ENCODE measurements around the gene RABGAP1L.
"Not testable (repeated sequence)": the region's sequence is repeated elsewhere in the genome, so short reads cannot be mapped to it uniquely, and the experiment has no call there.

Gene RABGAP1L

DNA sequence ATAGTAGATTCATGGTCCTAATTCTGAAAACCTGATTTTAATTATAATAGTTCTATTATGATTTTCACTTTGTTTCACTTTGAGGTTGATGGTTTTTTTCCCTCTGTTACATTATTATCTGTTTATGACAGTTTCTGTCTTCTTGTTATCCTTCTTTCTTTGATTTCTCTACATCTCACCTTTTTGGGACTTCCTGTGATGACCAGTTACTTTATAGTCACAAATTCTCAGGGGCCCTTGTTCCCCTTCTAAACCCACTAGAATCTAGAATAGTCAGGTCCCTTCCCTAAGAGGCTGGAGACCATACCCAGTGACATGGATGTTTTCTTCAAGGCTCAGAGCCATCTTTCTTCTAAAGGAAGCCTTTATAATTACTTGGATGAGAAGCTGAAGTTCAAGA lies 526.9 kb downstream of the RABGAP1L start:
- DNase-seq = no peak

DNA sequence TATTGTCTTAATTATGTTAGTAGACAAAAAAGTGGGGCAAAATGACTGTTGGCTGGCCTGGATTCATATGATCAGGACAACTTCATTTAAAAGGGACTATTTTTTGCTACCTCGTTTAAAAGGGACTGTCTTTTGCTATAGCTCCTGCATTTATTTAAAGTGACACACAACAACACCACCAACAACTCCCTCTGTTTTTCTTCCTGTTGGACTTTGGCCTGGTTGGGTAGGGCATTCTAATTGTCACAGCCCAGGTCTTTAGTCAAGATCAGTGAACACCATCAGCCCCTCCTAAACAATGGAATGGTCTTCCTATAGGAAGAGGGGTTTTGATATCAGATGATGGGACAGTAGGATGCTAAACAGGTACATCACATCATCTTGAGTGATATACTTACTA lies 530.2 kb downstream of the RABGAP1L start:
- no peak for DNase-seq

DNA sequence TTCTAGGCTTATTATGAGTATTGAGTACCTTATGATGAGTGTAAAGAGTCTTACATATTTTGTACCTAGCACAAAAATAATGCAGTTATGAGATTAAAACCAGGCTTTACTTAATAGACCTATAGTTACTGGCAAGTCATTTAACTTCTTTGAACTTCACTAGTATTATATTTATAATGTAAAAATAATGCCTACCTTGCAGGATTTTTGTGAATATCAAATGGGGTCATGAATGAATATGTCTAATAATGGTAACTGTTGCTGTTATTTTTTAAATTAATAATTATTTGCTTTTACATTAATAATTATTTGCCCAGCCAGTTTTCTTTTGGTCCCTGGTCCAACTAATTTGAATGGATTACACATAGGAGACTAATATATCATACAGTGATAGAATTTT lies 530.9 kb downstream of the RABGAP1L start:
- no peak for DNase-seq

DNA sequence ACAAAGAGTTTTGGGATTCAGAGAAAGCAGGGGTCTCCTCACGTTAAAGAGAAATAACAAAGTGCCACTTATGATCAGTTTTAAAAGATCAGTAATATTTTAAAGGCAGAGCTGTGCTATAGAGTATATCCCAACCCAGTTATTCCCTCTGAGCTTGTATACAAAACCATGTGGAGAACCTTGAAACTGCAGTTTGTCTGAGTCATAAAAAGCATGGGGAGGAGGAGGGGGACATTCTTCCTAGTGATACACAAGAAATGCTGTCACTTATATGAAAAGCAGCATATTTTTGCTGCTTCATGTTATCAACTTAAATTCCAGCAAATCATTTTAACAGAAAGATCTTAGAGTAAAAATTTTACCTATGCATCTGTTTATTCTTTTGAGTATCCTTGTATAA lies 533.0 kb downstream of the RABGAP1L start:
- no peak for DNase-seq

DNA sequence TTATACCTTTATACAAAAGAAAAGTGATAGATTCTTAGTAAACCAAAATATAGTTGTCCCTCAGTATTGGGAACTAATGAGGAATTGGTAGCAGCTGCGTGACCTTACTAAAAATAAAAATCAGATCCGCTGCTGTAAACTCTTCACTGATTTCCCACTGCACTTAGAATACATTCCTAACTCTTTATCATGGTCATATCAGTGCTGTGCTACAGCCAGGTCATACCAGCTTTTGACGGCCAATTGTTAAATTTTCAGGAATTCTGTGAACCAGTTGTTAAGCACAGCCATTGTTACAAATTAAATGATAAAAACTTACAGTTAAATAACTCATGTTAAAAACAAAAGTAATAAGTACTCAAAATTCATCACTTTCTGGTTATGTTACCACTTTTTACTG lies 533.8 kb downstream of the RABGAP1L start:
- no peak for DNase-seq

DNA sequence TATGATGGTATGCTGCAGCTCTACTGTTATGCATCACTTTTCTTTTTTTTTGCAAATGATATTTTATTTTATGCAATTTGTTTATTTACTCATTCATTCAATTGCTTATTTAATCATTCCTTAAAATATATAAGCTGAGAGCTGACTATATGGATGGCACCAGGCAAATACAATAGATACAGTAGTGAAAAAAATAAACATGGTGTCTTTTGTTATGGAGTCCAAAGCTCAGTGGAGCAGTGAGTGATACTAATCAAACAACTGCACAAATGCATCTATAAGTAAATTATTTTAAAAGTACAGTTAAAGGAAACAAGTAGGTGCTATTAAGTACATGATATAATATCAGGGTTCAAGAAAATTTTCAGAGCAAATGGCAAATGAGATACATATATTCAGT lies 534.2 kb downstream of the RABGAP1L start:
- DNase-seq = not testable (repeated sequence)

DNA sequence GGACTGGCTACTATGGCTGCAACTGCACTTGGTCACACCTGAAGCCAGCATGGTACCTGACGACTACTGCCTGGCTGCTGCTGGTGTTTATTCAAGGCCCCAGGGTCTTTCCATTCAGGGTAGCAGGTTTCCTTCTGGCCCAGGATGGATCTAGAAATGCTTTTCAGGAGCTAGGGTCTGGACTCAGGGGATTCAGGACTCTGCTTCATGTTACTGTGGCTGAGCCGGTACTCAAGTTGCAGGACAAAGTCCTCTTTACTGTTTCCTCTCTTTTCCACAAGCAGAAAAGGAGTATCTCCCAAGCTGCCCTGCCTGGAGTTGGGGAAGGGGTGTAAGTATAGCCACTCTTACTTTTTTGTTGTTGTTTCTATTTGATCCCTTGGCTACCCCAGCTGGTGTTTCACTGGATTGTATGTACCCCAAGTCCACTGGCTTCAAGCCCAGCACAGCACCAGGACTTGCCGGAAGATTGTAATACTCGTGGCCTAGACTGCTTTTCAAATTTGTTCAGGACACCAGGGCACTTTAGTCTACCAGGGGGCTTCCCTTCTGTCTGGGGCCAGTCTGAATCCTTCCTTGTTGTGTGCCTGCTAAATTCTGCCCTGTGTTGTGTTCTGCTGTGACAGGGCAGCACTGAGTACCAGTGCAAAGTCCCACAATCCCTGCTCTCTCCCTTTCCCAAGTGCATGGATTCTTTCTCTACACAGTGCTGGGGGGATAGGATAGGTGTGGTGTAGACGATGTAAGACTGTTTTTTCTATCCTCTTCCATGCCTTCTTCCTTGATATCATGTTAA lies 536.9 kb downstream of the RABGAP1L start:
- no peak for DNase-seq

DNA sequence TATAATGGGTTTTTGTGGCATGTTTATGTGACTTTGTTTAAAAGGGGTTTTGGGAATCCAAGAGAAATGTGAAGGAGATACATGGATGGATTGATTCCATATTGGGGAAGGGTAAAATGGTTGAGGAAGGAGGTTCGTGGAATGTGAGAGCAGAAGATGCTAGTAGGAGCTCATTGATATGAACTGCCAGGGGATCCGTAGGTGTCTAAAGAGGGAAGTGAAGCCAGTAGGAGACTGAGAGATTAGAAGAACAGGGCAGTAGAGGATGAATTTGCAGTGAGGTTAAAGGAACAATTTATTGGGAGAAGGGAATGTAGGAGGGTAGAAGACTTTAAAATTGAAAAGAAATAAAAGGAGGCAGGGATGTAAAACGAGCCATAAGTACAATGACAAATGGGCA lies 541.0 kb downstream of the RABGAP1L start:
- no peak for DNase-seq

DNA sequence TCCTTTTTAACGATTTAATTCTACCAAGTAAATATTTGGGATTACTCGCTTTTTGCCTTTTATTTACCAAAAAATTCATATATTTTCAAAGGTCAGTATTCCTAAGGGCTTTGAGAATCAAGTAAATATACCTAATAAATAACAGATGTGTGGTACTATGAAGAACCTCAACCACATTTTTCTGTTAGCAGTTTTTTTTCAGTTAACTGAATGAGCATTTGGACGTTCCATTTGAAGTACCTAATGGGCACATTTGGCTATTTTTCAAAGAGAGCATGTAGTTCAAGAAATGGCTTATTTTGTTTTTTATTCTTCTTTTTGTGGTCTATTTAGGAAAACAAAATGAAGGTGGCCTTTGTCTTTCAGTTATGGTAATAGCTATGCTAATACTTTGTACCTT lies 541.5 kb downstream of the RABGAP1L start:
- no peak for DNase-seq

DNA sequence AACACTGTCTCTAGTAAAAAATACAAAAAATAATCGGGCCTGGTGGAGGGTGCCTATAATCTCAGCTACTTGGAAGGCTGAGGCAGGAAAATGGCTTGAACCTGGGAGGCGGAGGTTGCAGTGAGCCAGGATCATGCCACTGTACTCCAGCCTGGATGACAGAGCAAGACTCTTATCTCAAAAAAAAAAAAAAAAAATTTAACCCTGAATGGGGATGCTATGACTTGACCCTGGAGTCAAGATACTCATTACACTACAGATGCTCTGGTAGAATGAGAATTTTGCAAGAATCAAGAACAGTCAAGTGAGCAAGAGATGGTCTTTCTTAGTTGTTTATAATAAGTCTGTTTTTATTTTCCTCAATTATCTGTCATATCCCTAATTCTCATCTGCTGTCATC lies 542.2 kb downstream of the RABGAP1L start:
- DNase-seq = no peak

DNA sequence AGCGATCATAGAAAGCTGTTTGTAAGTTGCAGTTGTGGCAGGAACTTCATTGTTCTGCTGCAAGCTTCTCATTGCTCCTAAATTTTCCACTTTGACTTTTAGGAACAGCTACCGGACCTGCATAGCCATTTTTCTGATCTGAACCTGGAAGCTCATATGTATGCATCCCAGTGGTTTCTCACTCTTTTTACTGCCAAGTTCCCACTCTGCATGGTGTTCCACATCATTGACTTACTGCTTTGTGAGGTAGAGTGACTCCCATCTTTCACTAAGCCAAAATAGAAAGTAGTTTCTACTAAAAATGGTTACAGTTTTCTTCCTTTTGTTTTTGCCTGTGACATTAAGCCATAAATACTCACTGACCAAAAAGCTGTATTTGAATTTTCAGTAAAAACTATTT lies 542.7 kb downstream of the RABGAP1L start:
- DNase-seq = no peak

DNA sequence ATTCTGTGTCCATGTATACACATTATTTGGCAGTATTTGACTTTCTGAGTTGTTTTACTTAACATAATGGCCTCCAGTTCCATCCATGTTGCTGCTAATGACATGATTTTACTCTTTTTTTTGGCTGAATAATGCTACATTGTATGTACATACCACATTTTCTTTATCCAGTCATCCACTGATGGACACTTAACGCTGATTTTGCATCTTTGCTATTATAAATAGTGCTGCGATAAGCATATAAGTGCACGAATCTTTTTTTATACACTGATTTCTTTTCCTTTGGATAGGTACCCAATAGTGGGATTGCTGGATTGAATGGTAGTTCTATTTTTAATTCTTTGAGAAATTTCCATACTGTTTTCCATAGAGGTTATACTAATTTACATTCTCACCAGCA lies 544.0 kb downstream of the RABGAP1L start:
- DNase-seq = no peak

DNA sequence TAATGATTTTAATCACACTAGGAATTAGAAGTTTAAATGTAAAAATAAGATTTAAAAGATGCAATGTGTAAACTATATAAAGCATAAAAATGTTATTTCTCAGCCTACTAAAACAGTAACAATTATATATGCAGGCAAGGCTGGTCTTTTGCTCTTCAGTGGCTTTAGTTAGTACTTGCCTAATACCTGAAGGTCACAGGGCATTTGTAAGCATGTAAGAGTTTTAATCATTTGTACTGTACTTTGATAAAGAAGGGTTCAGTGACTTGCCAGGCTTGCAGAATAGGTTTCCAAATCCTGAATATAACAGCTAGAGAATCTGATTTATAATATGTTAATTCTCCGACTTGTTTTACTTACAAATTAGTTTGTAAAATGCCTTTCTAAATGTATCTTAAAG lies 545.0 kb downstream of the RABGAP1L start:
- no peak for DNase-seq

DNA sequence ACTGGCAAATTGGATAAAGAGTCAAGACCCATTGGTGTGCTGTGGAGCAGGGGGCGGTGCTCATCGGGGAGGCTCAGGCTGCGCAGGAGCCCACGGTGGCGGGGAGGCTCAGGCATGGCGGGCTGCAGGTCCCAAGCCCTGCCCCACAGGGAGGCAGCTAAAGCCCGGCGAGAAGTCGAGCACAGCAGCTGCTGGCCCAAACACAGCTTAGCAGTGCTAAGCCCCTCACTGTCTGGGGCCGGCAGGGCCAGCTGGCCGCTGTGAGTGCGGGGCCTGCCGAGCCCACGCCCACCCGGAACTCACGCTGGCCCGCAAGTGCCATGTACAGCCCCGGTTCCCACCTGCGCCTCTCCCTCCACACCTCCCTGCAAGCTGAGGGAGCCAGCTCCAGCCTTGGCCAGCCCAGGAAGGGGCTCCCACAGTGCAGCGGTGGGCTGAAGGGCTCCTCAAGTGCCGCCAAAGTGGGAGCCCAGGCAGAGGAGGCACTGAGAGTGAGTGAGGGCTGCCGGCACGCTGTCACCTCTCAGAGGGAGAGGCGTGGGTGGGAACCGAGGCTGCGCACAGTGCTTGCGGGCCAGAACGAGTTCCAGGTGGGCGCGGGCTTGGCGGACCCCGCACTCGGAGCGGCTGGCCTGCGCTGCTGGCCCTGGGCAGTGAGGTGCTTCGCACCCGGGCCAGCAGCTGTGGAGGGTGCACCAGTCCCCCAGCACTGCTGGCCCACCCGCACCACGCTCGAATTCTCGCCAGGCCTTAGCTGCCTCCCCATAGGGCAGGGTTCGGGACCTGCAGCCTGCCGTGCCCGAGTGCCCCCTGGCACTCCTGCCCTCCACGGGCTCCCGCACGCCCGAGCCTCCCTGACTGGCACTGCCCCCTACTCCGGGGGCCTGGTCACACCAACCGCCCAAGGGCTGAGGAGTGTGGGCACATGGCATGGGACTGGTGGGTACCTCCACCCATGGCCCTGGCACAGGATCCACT lies 551.8 kb downstream of the RABGAP1L start:
- DNase-seq = no peak

DNA sequence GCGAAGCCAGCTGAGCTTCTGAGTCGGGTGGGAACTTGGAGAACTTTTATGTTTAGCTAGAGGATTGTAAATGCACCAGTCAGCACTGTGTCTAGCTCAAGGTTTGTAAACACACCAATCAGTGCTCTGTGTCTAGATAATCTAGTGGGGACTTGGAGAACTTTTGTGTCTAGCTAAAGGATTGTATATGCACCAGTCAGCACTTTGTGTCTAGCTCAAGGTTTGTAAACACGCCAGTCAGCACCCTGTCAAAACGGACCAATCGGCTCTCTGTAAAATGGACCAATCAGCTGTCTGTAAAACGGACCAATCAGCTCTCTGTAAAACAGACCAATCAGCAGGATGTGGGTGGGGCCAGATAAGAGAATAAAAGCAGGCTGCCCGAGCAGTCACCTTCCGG lies 552.5 kb downstream of the RABGAP1L start:
- DNase-seq = not testable (repeated sequence)

DNA sequence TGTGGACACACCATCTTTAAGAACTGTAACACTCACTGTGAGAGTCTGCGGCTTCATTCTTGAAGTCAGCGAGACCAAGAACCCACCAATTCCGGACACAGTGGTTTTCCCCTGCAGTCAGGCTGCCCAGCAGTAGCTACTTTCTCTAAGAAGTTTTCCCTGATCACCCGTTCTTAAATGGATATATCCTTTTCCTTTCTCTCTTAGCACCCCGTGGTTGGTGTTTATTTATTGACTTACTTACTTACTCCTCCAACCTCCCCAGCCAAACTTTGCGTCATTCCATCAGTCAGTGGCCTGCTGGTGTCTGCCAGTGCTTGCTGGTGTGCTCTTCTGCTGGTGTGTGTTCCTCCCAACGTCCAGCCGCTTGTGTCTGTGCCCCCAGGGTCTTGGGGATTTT lies 553.2 kb downstream of the RABGAP1L start:
- no peak for DNase-seq

DNA sequence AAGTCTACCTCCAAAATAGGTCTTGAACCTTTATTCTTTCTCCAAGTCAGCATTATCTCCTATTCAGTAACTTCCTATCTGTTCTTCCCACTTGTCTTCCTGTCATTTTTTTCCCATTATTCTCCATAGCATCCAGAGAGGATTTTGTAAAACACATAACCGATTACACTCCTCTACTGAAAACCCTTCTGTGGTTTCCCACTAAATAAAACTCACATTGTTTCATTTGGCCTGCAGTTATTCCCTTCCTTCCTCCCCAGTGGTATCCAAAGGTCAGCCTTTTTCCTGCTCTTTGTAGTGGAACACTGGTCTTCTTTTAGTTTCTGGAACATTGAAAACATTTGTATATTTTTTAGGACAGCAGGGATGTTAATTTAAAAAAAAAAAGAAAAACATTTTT lies 554.5 kb downstream of the RABGAP1L start:
- DNase-seq = no peak

DNA sequence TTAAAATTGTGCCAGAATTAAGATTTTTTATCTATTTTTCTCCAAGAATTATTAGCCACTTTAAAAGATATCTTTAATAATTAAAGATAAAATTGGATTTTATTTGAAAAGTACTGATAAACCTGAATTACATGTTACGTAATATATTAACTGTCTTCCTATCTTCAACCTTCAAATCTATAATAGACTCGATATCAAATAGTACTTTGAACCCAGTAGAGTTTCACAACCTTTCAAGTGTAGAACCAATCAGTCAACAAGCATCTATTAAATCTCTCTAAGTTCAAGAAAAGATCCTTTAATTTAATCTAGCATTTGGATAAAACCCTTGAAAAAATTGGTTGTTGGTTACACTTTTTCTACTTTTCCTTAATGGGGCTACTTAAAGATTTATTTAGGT lies 559.9 kb downstream of the RABGAP1L start:
- DNase-seq = no peak

DNA sequence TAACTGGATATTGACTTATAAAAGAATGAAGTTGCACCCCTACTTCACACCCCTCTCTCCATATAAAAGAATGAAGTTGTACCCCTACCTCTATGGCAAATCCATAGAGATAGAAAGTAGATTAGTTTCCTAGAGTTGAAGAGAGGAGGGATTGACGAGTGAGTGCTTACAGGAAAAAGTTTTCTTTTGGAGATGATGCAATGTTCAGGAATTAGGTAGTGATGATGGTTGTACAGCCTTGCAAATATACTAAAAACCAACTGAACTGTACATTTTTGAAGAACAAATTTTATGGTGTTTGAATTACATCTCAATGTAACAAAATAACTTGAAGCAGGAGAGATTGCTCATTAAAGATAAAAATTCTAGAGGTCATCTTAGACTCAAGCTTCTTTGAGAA lies 561.3 kb downstream of the RABGAP1L start:
- DNase-seq = no peak

DNA sequence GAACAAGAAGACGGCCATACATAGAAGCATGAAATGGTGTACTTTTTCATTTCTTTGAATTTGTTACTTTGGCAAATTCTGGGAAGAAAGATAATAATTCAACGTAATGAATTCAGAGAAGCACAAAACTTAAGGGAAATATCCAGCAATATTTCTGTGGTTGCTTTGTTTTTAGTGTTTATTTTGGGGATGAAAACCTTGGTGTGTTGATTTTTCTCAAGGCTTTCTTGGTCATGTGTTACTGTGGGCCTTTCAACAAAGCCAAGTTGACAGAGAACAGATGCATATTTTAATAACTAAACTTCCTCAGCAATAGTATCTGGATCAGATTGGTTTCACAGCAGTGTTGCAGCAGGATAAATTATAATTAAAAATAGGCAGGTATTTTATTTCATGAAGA lies 561.9 kb downstream of the RABGAP1L start:
- DNase-seq = no peak

DNA sequence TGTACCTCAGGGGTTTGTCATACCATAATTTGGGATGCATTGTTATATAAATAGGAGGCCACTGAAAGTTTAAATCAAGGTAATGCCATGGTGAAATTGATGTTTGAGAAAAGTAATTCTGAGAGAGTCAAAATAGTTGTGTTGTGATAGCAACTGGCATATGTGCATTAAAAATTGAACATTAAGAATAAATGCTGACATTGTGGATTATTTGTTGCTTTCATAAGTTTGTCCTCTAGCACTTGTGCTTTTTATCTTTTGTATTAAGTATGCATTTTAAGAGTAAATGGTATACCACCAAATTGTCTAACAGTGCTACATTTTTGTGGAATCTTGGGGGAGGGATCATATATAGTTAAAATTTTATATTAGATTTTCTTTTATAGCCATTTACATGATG lies 564.5 kb downstream of the RABGAP1L start:
- DNase-seq = no peak

DNA sequence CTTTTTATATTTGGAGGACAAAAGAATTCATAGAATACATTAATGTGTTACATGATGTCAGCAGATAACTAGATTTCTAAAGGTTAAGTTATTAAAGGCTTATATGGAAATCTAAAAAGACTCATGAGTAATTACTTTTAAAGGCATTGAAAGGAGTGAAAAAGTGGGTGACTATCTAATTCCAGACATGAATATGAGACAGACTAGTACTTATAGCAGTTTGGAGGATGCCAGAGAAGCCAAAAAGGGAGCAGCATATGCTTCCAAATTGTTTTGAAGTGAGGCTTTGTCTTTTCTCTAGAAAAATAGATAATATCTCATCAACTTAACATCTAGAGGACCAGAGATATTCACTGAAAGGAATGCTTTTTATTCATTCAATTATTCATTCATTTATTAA lies 564.9 kb downstream of the RABGAP1L start:
- DNase-seq = no peak

DNA sequence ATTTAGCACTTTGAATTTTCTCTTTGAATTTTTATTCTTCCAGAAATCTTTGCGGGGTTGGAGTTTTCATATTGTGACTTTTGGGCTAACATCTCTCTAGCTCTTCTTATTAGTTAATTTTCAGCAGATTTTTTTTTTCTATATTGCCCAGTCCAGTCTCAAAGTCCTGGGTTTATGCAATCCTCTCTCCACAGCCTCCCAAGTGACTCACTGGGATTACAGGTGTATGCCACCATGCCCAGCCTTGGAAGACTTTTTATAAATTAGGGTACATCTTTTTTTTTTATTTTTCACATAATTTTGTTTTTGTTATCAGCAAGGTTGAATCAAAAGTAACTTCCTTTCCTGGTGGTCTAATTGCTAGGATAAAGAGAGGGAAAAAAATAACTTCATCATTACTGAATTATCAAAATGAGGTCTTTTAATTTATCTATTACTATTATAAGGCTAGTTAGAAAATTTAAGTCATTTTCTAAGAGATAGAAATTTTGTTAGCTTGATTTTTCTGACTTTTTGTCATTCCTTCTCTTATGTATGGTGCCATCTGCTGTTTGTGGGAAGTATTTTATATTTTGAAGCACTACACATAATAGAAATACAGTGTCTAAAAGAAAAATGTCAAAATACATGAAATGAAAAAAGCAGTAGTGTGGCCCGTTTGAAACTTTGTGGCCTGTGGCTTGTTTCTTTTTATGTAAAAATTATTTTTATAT lies 567.0 kb downstream of the RABGAP1L start:
- DNase-seq = peak; percentile 17

Data from suppressor macrophage treated with lipopolysaccharide for 4 hours (primary cell).